A673 (cell line): ENCODE measurements around the gene FLT3.
A peak's percentile ranks its signal among the peaks of the same experiment; 100 is the strongest.

ENCODE experiments used
- CTCF ChIP-seq: fragments of 300-800, 200-600 bp; sonication (generic); conservative IDR thresholded peaks from 2 replicates; pipeline ENCODE4 v1.5.1; 2017; ENCODE audit warnings: low read depth, mild to moderate bottlenecking, antibody characterized with exemption, low read length, moderate library complexity, mixed read lengths
- EZH2 ChIP-seq: fragments of 200-600 bp; sonication (generic); IDR thresholded peaks from 2 replicates; pipeline ENCODE4 v1.6.1; 2017; ENCODE audit warnings: borderline replicate concordance, low read depth, mild to moderate bottlenecking, mixed read lengths, antibody characterized with exemption, low read length; ENCODE audit not compliant: poor library complexity, severe bottlenecking

GRCh38 chr13:28100150-28101121, at the start of gene FLT3:
- no peak for TF ChIP-seq CTCF
- peak; percentile 61 for TF ChIP-seq EZH2
